GM23338 (cell line): ENCODE data around the gene SOX10. TPM values are rescaled to one million over a fixed set of nuclear protein-coding genes. Genes with fewer than 3 reads are reported as not detected.
A peak's percentile ranks its signal among the peaks of the same experiment; 100 is the strongest.

Experiments used
- ATAC-seq: fragments of 200-7000 bp; cut with Tn5 transposase; 3 replicates; pipeline ENCODE4 v1.9.1; 2020
- DNase-seq: peaks from one replicate; pipeline ENCODE4 v3.0.0-alpha.2; 2015; ENCODE audit warnings: low spot score
- H2AFZ ChIP-seq: fragments of 200-600 bp; sonication (generic); 2 replicates; pipeline ENCODE4 v1.8.0; 2016; ENCODE audit warnings: antibody characterized with exemption, mild to moderate bottlenecking, moderate library complexity
- H3F3A ChIP-seq: fragments of 200-600 bp; sonication (generic); replicated peaks from 2 replicates; pipeline ENCODE4 v1.8.0; 2017; ENCODE audit warnings: antibody characterized with exemption, mixed run types, low read depth
- H3K27ac ChIP-seq: fragments of 200-600 bp; sonication (generic); 2 replicates; pipeline ENCODE4 v1.6.1; 2016; ENCODE audit warnings: low read depth
- H3K27me3 ChIP-seq: fragments of 200-600 bp; sonication (generic); 2 replicates; pipeline ENCODE4 v1.8.0; 2016; ENCODE audit warnings: mild to moderate bottlenecking, mixed run types, moderate library complexity; ENCODE audit not compliant: insufficient read depth
- H3K36me3 ChIP-seq: fragments of 200-600 bp; sonication (generic); 2 replicates; pipeline ENCODE4 v1.8.0; 2016; ENCODE audit warnings: mild to moderate bottlenecking; ENCODE audit not compliant: insufficient read depth
- H3K4me1 ChIP-seq: fragments of 200-600 bp; sonication (generic); 2 replicates; pipeline ENCODE4 v1.8.0; 2016; ENCODE audit warnings: mild to moderate bottlenecking, moderate library complexity; ENCODE audit not compliant: insufficient read depth
- H3K4me2 ChIP-seq: fragments of 200-600 bp; sonication (generic); 2 replicates; pipeline ENCODE4 v1.7.1; 2017; ENCODE audit warnings: mixed run types
- H3K4me3 ChIP-seq: fragments of 200-600 bp; sonication (generic); 2 replicates; pipeline ENCODE4 v1.6.1; 2016; ENCODE audit warnings: mixed run types
- H3K79me2 ChIP-seq: fragments of 200-600 bp; sonication (generic); replicated peaks from 2 replicates; pipeline ENCODE4 v1.8.0; 2017; ENCODE audit warnings: mild to moderate bottlenecking; ENCODE audit not compliant: insufficient read depth
- H3K9me2 ChIP-seq: fragments of 200-600 bp; sonication (generic); 2 replicates; pipeline ENCODE4 v1.8.0; 2017; ENCODE audit not compliant: insufficient read depth
- H4K20me1 ChIP-seq: fragments of 200-600 bp; sonication (generic); replicated peaks from 2 replicates; pipeline ENCODE4 v1.8.0; 2017; ENCODE audit warnings: mild to moderate bottlenecking; ENCODE audit not compliant: insufficient read depth
- H3K27ac Mint-ChIP-seq: 2 replicates; pipeline ENCODE4 v1.8.0; 2020; ENCODE audit warnings: inconsistent platforms, mild to moderate bottlenecking, moderate library complexity, mixed read lengths
- H3K27me3 Mint-ChIP-seq: 3 replicates; pipeline ENCODE4 v1.8.0; 2022; ENCODE audit warnings: low read depth, mild to moderate bottlenecking, moderate library complexity, mixed read lengths, inconsistent platforms; ENCODE audit not compliant: insufficient read depth, poor library complexity
- H3K36me3 Mint-ChIP-seq: 3 replicates; pipeline ENCODE4 v1.8.0; 2021; ENCODE audit warnings: low read depth, mild to moderate bottlenecking, inconsistent platforms, moderate library complexity, mixed read lengths
- H3K4me1 Mint-ChIP-seq: 3 replicates; pipeline ENCODE4 v1.8.0; 2020; ENCODE audit warnings: mild to moderate bottlenecking, inconsistent platforms, mixed read lengths
- H3K4me3 Mint-ChIP-seq: 3 replicates; pipeline ENCODE4 v1.8.0; 2021; ENCODE audit warnings: moderate library complexity, mild to moderate bottlenecking, inconsistent platforms, mixed read lengths
- H3K9me3 Mint-ChIP-seq: 3 replicates; pipeline ENCODE4 v1.8.0; 2020; ENCODE audit warnings: moderate library complexity, mild to moderate bottlenecking, inconsistent platforms, mixed read lengths
- CREB1 ChIP-seq: fragments of 250-450 bp; sonication (Bioruptor Pico); IDR thresholded peaks from 2 replicates; pipeline ENCODE4 v1.5.0; 2020; ENCODE audit warnings: low read depth, mild to moderate bottlenecking, moderate library complexity
- CTCF ChIP-seq, 2 experiments: fragments of 200-600 bp in 1 of 2; sonication (generic) in 1 of 2; conservative IDR thresholded peaks; 2 replicates each; pipeline versions ENCODE4 v1.5.1 to v1.6.1; 2016 to 2017; ENCODE audit warnings: antibody characterized with exemption in 2 of 2, low read depth in 2 of 2, mild to moderate bottlenecking in 2 of 2, moderate library complexity in 1 of 2
- ETS1 ChIP-seq: IDR thresholded peaks from 2 replicates; pipeline ENCODE4 v1.6.1; 2016; ENCODE audit warnings: antibody characterized with exemption
- EZH2 ChIP-seq: fragments of 200-600 bp; sonication (generic); IDR thresholded peaks from one replicate; pipeline ENCODE4 v1.8.0; 2017; ENCODE audit warnings: antibody characterized with exemption, mild to moderate bottlenecking, low read depth; ENCODE audit not compliant: unreplicated experiment
- EZH2phosphoT487 ChIP-seq: fragments of 200-600 bp; sonication (generic); IDR thresholded peaks from one replicate; pipeline ENCODE4 v1.8.1; 2018; ENCODE audit warnings: antibody characterized with exemption; ENCODE audit not compliant: unreplicated experiment
- JUNB ChIP-seq: IDR thresholded peaks from one replicate; pipeline ENCODE4 v1.6.1; 2016; ENCODE audit warnings: antibody characterized with exemption; ENCODE audit not compliant: unreplicated experiment
- NANOG ChIP-seq: IDR thresholded peaks from 2 replicates; pipeline ENCODE4 v1.6.1; 2016; ENCODE audit warnings: antibody characterized with exemption, borderline replicate concordance
- POLR2AphosphoS5 ChIP-seq: IDR thresholded peaks from 2 replicates; pipeline ENCODE4 v1.6.1; 2016; ENCODE audit warnings: antibody characterized with exemption, low read depth
- REST ChIP-seq: IDR thresholded peaks from one replicate; pipeline ENCODE4 v1.6.1; 2018; ENCODE audit warnings: antibody characterized with exemption; ENCODE audit not compliant: unreplicated experiment
- STAT1 ChIP-seq: IDR thresholded peaks from one replicate; pipeline ENCODE4 v1.6.1; 2016; ENCODE audit warnings: antibody characterized with exemption; ENCODE audit not compliant: unreplicated experiment
- ZNF114 ChIP-seq: fragments of 250-450 bp; sonication (Bioruptor Pico); IDR thresholded peaks from 2 replicates; pipeline ENCODE4 v1.5.0; 2020; ENCODE audit warnings: mild to moderate bottlenecking, moderate library complexity
- ZNF331 ChIP-seq: fragments of 250-450 bp; sonication (Bioruptor Pico); IDR thresholded peaks from 2 replicates; pipeline ENCODE4 v1.5.0; 2020; ENCODE audit warnings: low read depth, mild to moderate bottlenecking, moderate library complexity
- polyA plus RNA-seq: library from polyadenylated mRNA; unstranded; fragments of >200 nt; fragmentation: Nextera tagmentation; extraction: Ambion mirVana; gene quantifications from 2 replicates; pipeline ENCODE4 v1.2.1, GENCODE V29; 2016
- total RNA-seq: library from RNA; depleted of rRNA; stranded (reverse); fragments of >200 nt; shearing (Covaris generic); gene quantifications from 2 replicates; pipeline ENCODE4 v1.2.3, GENCODE V29; 2014
- TF ChIP-seq, protein P1 (sequence below): fragments of 250-450 bp; sonication (Bioruptor Pico); IDR thresholded peaks from 2 replicates; pipeline ENCODE4 v1.5.0; 2020; ENCODE audit warnings: mild to moderate bottlenecking, moderate library complexity

Gene SOX10
- total and polyA plus RNA-seq, 2 experiments from 2014 or later: 1.1 to 2.1 TPM

DNA sequence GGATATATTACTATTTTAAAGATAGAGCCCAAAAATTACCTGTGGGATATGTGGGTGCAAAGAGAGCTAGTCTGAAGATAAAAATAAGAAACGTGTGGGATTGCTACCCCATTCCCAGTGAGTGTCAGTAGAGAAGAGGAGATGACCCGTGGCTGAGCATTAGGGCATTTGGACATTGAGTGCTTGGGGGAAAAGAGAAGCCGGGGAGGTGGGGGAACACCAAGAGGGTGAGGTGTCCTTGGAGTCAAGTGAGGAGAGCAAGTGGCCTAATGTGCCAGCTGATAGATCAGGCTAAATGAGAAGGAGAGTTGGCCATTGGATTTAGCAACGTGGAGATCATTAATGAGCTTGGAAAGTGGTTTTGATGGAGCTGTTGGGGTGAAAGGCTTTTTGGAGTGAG, 29.7 kb downstream of the SOX10 start:
- H3K4me1 ChIP-seq: peaks cover 14% of the 10 kb centered on the region

More for the DNA sequence above, 29.7 kb downstream of the SOX10 start:
- H3K9me2 ChIP-seq: no peaks in the 10 kb centered on the region
- no peaks in the 10 kb centered on the region for H3F3A ChIP-seq
- DNase-seq (no peak), ATAC-seq (no peak)
- H3K4me3 ChIP-seq: peak overlapping the region; percentile 98
- 0 out of 2 replicates have a peak overlapping the region, but pooled peaks have one; percentile 32 for H3K27ac ChIP-seq
- H3K27me3 ChIP-seq: peaks cover 13% of the 10 kb centered on the region
- H3K79me2 ChIP-seq: peaks cover 35% of the 10 kb centered on the region
- peaks cover 12% of the 10 kb centered on the region; the same call in 1 of the 2 replicates for H3K36me3 ChIP-seq
- no peaks in the 10 kb centered on the region for H3K9me3 Mint-ChIP-seq
- H3K4me2 ChIP-seq: peak overlapping the region; percentile 93
- H3K27ac Mint-ChIP-seq: peak overlapping the region; percentile 28; the same call in 1 of the 2 replicates
- no peak overlapping the region for H2AFZ ChIP-seq
- H3K36me3 Mint-ChIP-seq: peaks cover 30% of the 10 kb centered on the region
- peak overlapping the region; percentile 99 for H3K4me3 Mint-ChIP-seq
- peaks cover 15% of the 10 kb centered on the region for H3K4me1 Mint-ChIP-seq
- TF ChIP-seq CTCF (conservative IDR thresholded peaks at IDR 0.05; ENCODE audit: low read depth in 2 of 2) (no peak), REST (no peak), EZH2phosphoT487 (no peak), NANOG (no peak), EZH2 (no peak), POLR2AphosphoS5 (no peak), CREB1 (no peak), ETS1 (no peak), STAT1 (no peak), ZNF114 (CRISPR knock-in tag) (no peak), JUNB (no peak), ZNF331 (CRISPR knock-in tag) (no peak)
- TF ChIP-seq, protein P1, sequence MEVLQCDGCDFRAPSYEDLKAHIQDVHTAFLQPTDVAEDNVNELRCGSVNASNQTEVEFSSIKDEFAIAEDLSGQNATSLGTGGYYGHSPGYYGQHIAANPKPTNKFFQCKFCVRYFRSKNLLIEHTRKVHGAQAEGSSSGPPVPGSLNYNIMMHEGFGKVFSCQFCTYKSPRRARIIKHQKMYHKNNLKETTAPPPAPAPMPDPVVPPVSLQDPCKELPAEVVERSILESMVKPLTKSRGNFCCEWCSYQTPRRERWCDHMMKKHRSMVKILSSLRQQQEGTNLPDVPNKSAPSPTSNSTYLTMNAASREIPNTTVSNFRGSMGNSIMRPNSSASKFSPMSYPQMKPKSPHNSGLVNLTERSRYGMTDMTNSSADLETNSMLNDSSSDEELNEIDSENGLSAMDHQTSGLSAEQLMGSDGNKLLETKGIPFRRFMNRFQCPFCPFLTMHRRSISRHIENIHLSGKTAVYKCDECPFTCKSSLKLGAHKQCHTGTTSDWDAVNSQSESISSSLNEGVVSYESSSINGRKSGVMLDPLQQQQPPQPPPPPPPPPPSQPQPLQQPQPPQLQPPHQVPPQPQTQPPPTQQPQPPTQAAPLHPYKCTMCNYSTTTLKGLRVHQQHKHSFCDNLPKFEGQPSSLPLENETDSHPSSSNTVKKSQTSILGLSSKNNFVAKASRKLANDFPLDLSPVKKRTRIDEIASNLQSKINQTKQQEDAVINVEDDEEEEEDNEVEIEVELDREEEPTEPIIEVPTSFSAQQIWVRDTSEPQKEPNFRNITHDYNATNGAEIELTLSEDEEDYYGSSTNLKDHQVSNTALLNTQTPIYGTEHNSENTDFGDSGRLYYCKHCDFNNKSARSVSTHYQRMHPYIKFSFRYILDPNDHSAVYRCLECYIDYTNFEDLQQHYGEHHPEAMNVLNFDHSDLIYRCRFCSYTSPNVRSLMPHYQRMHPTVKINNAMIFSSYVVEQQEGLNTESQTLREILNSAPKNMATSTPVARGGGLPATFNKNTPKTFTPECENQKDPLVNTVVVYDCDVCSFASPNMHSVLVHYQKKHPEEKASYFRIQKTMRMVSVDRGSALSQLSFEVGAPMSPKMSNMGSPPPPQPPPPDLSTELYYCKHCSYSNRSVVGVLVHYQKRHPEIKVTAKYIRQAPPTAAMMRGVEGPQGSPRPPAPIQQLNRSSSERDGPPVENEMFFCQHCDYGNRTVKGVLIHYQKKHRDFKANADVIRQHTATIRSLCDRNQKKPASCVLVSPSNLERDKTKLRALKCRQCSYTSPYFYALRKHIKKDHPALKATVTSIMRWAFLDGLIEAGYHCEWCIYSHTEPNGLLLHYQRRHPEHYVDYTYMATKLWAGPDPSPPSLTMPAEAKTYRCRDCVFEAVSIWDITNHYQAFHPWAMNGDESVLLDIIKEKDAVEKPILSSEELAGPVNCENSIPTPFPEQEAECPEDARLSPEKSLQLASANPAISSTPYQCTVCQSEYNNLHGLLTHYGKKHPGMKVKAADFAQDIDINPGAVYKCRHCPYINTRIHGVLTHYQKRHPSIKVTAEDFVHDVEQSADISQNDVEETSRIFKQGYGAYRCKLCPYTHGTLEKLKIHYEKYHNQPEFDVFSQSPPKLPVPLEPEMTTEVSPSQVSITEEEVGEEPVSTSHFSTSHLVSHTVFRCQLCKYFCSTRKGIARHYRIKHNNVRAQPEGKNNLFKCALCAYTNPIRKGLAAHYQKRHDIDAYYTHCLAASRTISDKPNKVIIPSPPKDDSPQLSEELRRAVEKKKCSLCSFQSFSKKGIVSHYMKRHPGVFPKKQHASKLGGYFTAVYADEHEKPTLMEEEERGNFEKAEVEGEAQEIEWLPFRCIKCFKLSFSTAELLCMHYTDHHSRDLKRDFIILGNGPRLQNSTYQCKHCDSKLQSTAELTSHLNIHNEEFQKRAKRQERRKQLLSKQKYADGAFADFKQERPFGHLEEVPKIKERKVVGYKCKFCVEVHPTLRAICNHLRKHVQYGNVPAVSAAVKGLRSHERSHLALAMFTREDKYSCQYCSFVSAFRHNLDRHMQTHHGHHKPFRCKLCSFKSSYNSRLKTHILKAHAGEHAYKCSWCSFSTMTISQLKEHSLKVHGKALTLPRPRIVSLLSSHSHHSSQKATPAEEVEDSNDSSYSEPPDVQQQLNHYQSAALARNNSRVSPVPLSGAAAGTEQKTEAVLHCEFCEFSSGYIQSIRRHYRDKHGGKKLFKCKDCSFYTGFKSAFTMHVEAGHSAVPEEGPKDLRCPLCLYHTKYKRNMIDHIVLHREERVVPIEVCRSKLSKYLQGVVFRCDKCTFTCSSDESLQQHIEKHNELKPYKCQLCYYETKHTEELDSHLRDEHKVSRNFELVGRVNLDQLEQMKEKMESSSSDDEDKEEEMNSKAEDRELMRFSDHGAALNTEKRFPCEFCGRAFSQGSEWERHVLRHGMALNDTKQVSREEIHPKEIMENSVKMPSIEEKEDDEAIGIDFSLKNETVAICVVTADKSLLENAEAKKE (CRISPR knock-in tag): no peak
- H3K27me3 Mint-ChIP-seq: peaks cover 22% of the 10 kb centered on the region
- peaks cover 9% of the 10 kb centered on the region; the same call in 1 of the 2 replicates for H4K20me1 ChIP-seq
